ENCODE results near the gene CCL24.
"Not testable (repeated sequence)": the region's sequence is repeated elsewhere in the genome, so short reads cannot be mapped to it uniquely, and the experiment has no call there.

The CCL24 gene

GRCh38 chr7:75779516-75779915 is 34.1 kb downstream of the CCL24 start:
- not testable (repeated sequence) for FAIRE-seq

DNA sequence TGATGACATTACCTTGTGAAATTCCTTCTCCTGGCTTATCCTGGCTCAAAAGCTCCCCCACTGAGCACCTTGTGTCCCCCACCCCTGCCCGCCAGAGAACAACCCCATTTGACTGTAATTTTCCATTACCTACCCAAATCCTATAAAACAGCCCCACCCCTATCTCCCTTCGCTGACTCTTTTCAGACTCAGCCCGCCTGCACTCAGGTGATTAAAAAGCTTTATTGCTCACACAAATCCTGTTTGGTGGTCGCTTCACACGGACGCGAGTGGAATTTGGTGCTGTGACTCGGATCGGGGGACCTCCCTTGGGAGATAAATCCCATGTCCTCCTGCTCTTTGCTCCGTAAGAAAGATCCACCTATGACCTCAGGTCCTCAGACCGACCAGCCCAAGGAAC is 34.6 kb downstream of the CCL24 start:
- FAIRE-seq, result not testable (repeated sequence)

- no peak for FAIRE-seq
Measured at GRCh38 chr7:75776295-75776971, 37.2 kb downstream of the CCL24 start.

- not testable (repeated sequence) for FAIRE-seq
Measured at GRCh38 chr7:75773958-75774357, 39.6 kb downstream of the CCL24 start.

GRCh38 chr7:75772081-75773077 is 41.2 kb downstream of the CCL24 start, which contains the start of gene CCL26:
Gene CCL26, minus strand, starts transcription at chr7:75772211. Its CDS starts 35 bp downstream, at chr7:75772176.
- no peak for FAIRE-seq

DNA sequence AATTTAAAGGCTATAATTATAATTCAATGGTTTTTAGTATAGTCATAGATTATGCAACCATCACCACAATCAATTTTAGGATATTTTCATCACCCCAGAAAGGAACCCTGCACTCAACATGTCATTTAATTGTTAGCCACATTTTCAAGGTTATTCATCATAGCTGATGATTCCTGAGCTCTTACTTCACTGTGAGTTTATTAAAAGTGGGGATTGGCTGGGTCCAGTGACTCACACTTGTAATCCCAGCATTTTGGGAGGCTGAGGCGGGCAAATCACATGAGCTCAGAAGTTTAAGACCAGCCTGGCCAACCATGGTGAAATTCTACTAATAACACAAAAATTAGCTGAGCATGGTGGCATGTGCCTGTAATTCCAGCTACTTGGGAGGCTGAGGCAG is 42.4 kb downstream of the CCL24 start:
- no peak for FAIRE-seq

DNA sequence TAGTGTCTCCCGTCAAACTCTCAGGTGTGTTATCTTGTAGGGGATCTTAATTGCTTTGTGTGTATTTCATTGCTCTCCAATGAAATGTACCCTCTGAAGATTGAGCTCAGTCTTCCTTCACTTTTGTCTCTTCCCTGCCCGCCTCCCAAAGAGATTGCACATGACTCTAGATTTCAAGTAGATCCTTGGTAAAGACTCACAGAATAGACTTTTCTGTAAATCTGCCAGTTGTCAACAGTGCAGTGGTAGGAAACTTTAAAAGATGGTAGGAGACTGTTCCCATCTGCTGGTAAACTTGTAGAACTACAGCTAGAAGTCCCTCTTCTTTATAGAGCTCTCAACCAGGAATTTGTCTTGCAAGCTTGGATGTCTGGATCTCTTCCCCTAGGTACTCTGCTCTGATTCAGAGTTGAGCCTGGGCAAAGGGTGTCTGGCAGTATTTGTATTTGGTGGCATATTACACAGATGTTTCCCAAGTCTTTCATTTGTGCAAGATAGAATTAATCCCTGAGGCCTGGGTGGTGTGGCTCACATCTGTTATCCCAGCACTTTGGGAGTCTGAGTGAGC is 51.2 kb downstream of the CCL24 start:
- FAIRE-seq, result peak; percentile 87

DNA sequence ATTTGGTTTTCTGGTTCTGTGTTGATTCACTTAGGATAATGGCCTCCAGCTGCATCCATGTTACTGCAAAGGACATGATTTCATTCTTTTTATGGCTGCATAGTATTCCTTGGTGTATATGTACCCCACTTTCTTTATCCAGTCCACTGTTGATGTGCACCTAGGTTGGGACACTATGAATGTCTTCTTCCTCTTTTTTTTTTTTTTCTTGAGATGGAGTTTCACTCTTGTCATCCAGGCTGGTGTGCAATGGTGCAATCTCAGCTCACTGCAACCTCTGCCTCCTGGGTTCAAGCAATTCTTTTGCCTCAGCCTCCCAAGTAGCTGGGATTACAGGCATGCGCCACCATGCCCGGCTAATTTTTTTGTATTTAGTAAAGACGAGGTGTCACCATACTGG is 51.8 kb downstream of the CCL24 start:
- FAIRE-seq, result not testable (repeated sequence)
